ENCODE data around the gene FGD3.

Gene FGD3

GRCh38 chr9:93058355-93059010 is 111.2 kb downstream of the FGD3 start, which contains the start of gene SUSD3:
Gene SUSD3 (plus strand): TSS chr9:93058701. CDS start chr9:93058743, 42 bp downstream.
- no peaks in the 10 kb centered on the region for H3K36me3 ChIP-seq (ENCODE audit: insufficient read depth, insufficient read length, low read length)
- H3K4me1 ChIP-seq (ENCODE audit: insufficient read depth, insufficient read length), result peaks cover 49% of the 10 kb centered on the region
- peak; percentile 60 for DNase-seq (ENCODE audit: low read depth, low spot score)
- no peaks in the 10 kb centered on the region for H3K9me3 ChIP-seq (ENCODE audit: insufficient read depth, low read length)
- peak within 1 kb of the TSS; percentile 38 for H3K4me3 ChIP-seq (ENCODE audit: insufficient read length, low read depth)
- peak within 1 kb of the TSS; percentile 52 for H3K9ac ChIP-seq (ENCODE audit: insufficient read length, low read depth)
- TF ChIP-seq SUZ12 (IDR thresholded peaks at IDR 0.05; ENCODE audit: extremely low read depth, insufficient read depth, insufficient read length) (no peak), ZNF274 (IDR thresholded peaks at IDR 0.05; ENCODE audit: low read depth, low read length) (no peak), YY1 (IDR thresholded peaks at IDR 0.05; ENCODE audit: insufficient read depth, insufficient read length) (no peak)
- no peaks in the 10 kb centered on the region for H3K27me3 ChIP-seq (ENCODE audit: insufficient read depth, insufficient read length)

GRCh38 chr9:93059011-93059714 is 111.8 kb downstream of the FGD3 start:
- H3K27me3 ChIP-seq (ENCODE audit: insufficient read depth, insufficient read length), result no peaks in the 10 kb centered on the region
- peaks cover 45% of the 10 kb centered on the region for H3K4me1 ChIP-seq (ENCODE audit: insufficient read depth, insufficient read length)
- H3K9ac ChIP-seq (ENCODE audit: insufficient read length, low read depth), result peak overlapping the region; percentile 2
- DNase-seq (ENCODE audit: low read depth, low spot score), result no peak
- peak overlapping the region; percentile 38 for H3K4me3 ChIP-seq (ENCODE audit: insufficient read length, low read depth)
- no peaks in the 10 kb centered on the region for H3K36me3 ChIP-seq (ENCODE audit: insufficient read depth, insufficient read length, low read length)
- TF ChIP-seq SUZ12 (IDR thresholded peaks at IDR 0.05; ENCODE audit: extremely low read depth, insufficient read depth, insufficient read length), result no peak
- TF ChIP-seq YY1 (IDR thresholded peaks at IDR 0.05; ENCODE audit: insufficient read depth, insufficient read length), result no peak
- TF ChIP-seq ZNF274 (IDR thresholded peaks at IDR 0.05; ENCODE audit: low read depth, low read length), result no peak
- H3K9me3 ChIP-seq (ENCODE audit: insufficient read depth, low read length), result no peaks in the 10 kb centered on the region

DNA sequence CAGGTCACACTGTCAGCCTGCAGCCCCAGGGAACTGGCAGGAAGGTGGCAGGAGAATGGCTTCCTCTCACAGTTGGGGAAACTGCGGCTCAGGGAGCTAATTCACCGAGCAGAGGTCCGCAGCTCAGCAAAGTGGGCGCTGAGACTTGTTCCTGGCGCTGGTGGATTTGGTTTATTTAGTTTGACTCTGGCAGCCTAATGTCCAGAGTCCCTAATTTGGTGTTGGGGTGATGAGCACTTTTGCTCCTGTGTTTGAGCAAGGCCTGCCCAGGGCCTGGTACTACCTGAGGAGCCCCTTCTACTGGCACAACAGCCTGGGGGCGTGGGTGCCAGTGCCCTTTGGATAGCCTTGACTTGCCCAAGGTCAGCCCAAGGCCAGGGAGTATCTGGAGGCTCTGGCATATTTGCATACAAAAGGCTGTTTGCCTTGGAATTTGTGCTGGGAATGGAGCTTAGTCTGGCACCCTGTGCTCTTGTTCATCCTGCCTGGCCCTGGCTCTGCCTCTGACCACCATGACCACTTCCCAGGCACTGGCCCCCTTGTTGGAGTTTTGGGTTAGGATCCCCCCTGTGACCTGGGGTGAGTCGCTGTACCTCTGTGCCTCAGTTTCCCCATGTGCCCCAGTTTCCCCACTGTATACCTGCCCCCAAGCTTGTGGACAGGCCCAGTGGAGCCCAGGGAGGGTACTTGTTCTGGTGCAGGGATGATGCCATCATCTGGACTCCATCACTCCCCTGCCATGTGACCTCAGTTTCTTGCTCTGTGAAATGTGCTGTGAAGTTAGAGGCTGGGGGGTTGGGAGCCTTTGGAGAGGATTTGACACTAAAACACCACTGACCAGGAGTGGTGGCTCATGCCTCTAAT is 112.6 kb downstream of the FGD3 start:
- no peaks in the 10 kb centered on the region for H3K27me3 ChIP-seq (ENCODE audit: insufficient read depth, insufficient read length)
- H3K9me3 ChIP-seq (ENCODE audit: insufficient read depth, low read length), result no peaks in the 10 kb centered on the region
- peak overlapping the region; percentile 2 for H3K9ac ChIP-seq (ENCODE audit: insufficient read length, low read depth)
- no peaks in the 10 kb centered on the region for H3K36me3 ChIP-seq (ENCODE audit: insufficient read depth, insufficient read length, low read length)
- H3K4me1 ChIP-seq (ENCODE audit: insufficient read depth, insufficient read length), result peaks cover 42% of the 10 kb centered on the region
- TF ChIP-seq YY1 (IDR thresholded peaks at IDR 0.05; ENCODE audit: insufficient read depth, insufficient read length) (no peak), SUZ12 (IDR thresholded peaks at IDR 0.05; ENCODE audit: extremely low read depth, insufficient read depth, insufficient read length) (no peak), ZNF274 (IDR thresholded peaks at IDR 0.05; ENCODE audit: low read depth, low read length) (no peak)
- no peak overlapping the region for H3K4me3 ChIP-seq (ENCODE audit: insufficient read length, low read depth)
- no peak for DNase-seq (ENCODE audit: low read depth, low spot score)

DNA sequence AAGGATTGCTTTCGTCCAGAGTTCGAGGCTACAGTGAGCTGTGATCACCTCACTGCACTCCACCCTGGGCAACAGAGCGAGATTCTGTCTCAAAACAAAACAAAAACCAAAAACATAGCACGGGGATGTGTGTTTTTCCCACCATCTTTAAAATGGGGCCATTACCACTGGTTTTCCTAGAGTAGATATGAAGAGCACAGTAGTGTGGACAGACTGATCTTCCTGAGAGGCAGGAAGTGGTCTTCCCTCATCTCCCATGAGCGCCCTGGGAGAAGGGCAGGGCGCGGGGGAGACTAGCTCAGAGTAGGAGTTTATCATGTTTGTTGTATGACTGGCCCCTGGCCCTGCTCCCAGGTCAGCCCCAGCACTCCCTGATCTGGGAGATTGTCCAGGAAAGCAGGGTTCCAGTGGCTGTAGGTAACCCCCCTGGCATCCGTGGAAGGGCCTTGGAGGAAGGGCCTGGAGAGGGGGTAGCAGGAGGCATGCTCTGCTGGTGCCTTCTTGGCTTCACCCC is 113.5 kb downstream of the FGD3 start:
- no peak overlapping the region for H3K4me3 ChIP-seq (ENCODE audit: insufficient read length, low read depth)
- TF ChIP-seq ZNF274 (IDR thresholded peaks at IDR 0.05; ENCODE audit: low read depth, low read length) (no peak), YY1 (IDR thresholded peaks at IDR 0.05; ENCODE audit: insufficient read depth, insufficient read length) (no peak), SUZ12 (IDR thresholded peaks at IDR 0.05; ENCODE audit: extremely low read depth, insufficient read depth, insufficient read length) (no peak)
- no peaks in the 10 kb centered on the region for H3K9me3 ChIP-seq (ENCODE audit: insufficient read depth, low read length)
- no peaks in the 10 kb centered on the region for H3K36me3 ChIP-seq (ENCODE audit: insufficient read depth, insufficient read length, low read length)
- H3K27me3 ChIP-seq (ENCODE audit: insufficient read depth, insufficient read length), result no peaks in the 10 kb centered on the region
- no peak for DNase-seq (ENCODE audit: low read depth, low spot score)
- H3K9ac ChIP-seq (ENCODE audit: insufficient read length, low read depth), result no peak overlapping the region
- peaks cover 41% of the 10 kb centered on the region for H3K4me1 ChIP-seq (ENCODE audit: insufficient read depth, insufficient read length)

DNA sequence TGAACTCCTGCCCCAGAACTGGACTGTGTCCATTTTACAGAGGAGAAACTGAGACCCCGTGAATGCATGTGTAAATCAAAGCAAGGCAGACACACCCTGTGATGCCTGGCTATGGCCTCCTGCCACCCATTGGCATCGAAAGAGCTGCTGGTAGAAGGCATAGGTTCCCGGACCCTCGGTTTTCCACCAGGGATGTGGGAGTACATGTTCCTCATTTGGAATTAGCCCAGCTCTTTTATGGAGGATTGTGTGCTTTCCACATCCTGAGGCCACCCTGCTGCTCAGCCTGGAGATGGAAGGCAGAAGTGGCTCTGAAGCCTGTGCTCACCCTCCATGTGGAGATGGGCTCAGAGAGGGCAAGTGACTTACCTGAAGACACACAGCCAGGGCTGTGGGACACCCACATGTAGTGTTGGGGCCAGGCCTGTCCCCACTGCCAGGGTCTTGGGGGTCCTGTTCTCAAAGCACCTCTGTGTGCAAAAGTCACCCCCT is 114.0 kb downstream of the FGD3 start:
- no peak for TF ChIP-seq SUZ12 (IDR thresholded peaks at IDR 0.05; ENCODE audit: extremely low read depth, insufficient read depth, insufficient read length)
- TF ChIP-seq YY1 (IDR thresholded peaks at IDR 0.05; ENCODE audit: insufficient read depth, insufficient read length), result no peak
- no peak for TF ChIP-seq ZNF274 (IDR thresholded peaks at IDR 0.05; ENCODE audit: low read depth, low read length)
- H3K36me3 ChIP-seq (ENCODE audit: insufficient read depth, insufficient read length, low read length), result no peaks in the 10 kb centered on the region
- H3K27me3 ChIP-seq (ENCODE audit: insufficient read depth, insufficient read length), result no peaks in the 10 kb centered on the region
- H3K9me3 ChIP-seq (ENCODE audit: insufficient read depth, low read length), result no peaks in the 10 kb centered on the region
- H3K9ac ChIP-seq (ENCODE audit: insufficient read length, low read depth), result no peak overlapping the region
- H3K4me1 ChIP-seq (ENCODE audit: insufficient read depth, insufficient read length), result peaks cover 41% of the 10 kb centered on the region
- H3K4me3 ChIP-seq (ENCODE audit: insufficient read length, low read depth), result no peak overlapping the region
- DNase-seq (ENCODE audit: low read depth, low spot score), result no peak

DNA sequence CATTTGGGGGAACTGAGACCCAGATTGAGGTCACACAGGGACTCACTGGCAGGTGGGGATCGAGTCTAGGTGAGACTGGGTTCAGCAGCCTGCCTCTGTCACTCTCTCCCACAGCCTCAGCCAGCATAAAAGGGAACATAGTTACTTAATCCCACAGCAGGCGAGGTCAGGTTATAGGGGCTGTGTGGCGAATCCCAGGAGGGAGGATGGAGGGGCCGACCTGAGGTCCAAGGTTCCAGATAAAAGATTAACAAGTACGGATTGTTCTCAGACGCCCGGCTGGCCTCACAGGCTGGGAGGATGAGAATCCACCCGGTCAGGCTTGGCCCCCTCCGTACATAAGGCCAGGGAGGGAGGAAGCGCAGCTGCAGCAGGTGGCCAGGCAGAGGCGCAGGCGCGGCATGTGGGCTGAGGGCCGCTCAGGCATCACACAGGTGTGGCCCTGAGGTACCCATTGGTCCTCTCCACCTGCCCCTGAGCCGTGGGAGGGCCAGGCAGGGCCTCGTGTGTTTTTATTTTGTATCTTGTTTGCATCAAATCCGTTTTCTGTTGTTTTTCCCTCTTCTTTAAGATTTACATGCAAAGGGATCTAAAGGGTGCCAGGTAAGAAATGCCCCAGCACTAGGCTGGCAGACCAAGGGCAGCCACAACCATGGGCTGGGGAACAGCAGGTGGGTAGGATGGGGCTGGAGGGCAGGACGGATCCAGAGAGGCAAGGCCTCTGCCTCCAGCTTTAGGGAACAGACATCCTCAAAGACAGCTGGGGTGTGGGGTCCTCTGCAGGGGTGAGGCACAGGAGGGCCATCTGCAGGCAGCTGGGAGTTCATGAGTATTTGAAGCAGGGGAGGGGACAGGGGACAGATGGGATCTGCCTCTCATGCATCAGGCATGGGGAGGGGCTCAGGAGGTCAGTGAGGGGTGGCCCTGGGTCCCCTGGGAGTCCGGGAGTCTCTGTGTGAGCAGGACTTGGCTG is 114.8 kb downstream of the FGD3 start:
- H3K27me3 ChIP-seq (ENCODE audit: insufficient read depth, insufficient read length), result no peaks in the 10 kb centered on the region
- no peaks in the 10 kb centered on the region for H3K36me3 ChIP-seq (ENCODE audit: insufficient read depth, insufficient read length, low read length)
- peaks cover 36% of the 10 kb centered on the region for H3K4me1 ChIP-seq (ENCODE audit: insufficient read depth, insufficient read length)
- no peak overlapping the region for H3K4me3 ChIP-seq (ENCODE audit: insufficient read length, low read depth)
- H3K9me3 ChIP-seq (ENCODE audit: insufficient read depth, low read length), result no peaks in the 10 kb centered on the region
- no peak for TF ChIP-seq YY1 (IDR thresholded peaks at IDR 0.05; ENCODE audit: insufficient read depth, insufficient read length)
- TF ChIP-seq ZNF274 (IDR thresholded peaks at IDR 0.05; ENCODE audit: low read depth, low read length), result no peak
- TF ChIP-seq SUZ12 (IDR thresholded peaks at IDR 0.05; ENCODE audit: extremely low read depth, insufficient read depth, insufficient read length), result no peak
- H3K9ac ChIP-seq (ENCODE audit: insufficient read length, low read depth), result no peak overlapping the region
- DNase-seq (ENCODE audit: low read depth, low spot score), result no peak
